CD4-positive, alpha-beta memory T cell (primary cell): ENCODE data around the gene ZCCHC3. TPM values are rescaled to one million over a fixed set of nuclear protein-coding genes. Genes with fewer than 3 reads are reported as not detected.
A peak's percentile ranks its signal among the peaks of the same experiment; 100 is the strongest.

Experiments used
- CTCF ChIA-PET: fragments of 350-600 bp; sonication (Branson Sonifier 250); formaldehyde crosslinking; loops from one replicate; lab custom pipeline; 2021; ENCODE audit warnings: inconsistent platforms; ENCODE audit not compliant: partially characterized antibody; lab: Charles Lee
- POLR2A ChIA-PET: fragments of 350-600 bp; sonication (Branson Sonifier 250); formaldehyde crosslinking; loops from one replicate; lab custom pipeline; 2021; ENCODE audit not compliant: partially characterized antibody; lab: Charles Lee
- DNase-seq, 5 donors: peaks; one replicate each; pipeline versions ENCODE4 v3.0.0 to v3.0.0-alpha.2; 2020 to 2022; ENCODE audit warnings: mixed read lengths in 1 of 5
- H3K27ac ChIP-seq: one replicate; pipeline ENCODE4 v1.7.0; 2013; ENCODE audit warnings: low read depth, low read length
- H3K27me3 ChIP-seq: 2 replicates; pipeline ENCODE4 v1.7.0; 2013; ENCODE audit warnings: mild to moderate bottlenecking, low read length, moderate library complexity; ENCODE audit not compliant: insufficient read depth
- H3K36me3 ChIP-seq: 2 replicates; pipeline ENCODE4 v1.7.0; 2013; ENCODE audit warnings: mild to moderate bottlenecking, low read length, moderate library complexity; ENCODE audit not compliant: insufficient read depth
- H3K4me1 ChIP-seq: 2 replicates; pipeline ENCODE4 v1.7.0; 2013; ENCODE audit warnings: mild to moderate bottlenecking, low read length, moderate library complexity; ENCODE audit not compliant: insufficient read depth
- H3K4me3 ChIP-seq, 2 donors: one replicate each; pipeline ENCODE4 v1.7.0; 2013; ENCODE audit warnings: low read length in 2 of 2, mild to moderate bottlenecking in 1 of 2
- H3K9me3 ChIP-seq, 2 donors: one replicate each; pipeline ENCODE4 v1.7.0; 2013; ENCODE audit warnings: low read length in 2 of 2, control low read depth in 1 of 2; ENCODE audit not compliant: control insufficient read depth in 1 of 2
- H3K27ac Mint-ChIP-seq, 7 donors: one replicate each; pipeline ENCODE4 v1.8.0; 2020 to 2021; ENCODE audit warnings: mixed read lengths in 7 of 7, mild to moderate bottlenecking in 6 of 7, inconsistent platforms in 3 of 7, moderate library complexity in 3 of 7
- H3K27me3 Mint-ChIP-seq, 2 donors: one replicate each; pipeline ENCODE4 v1.8.0; 2020 to 2021; ENCODE audit warnings: mixed read lengths in 2 of 2
- H3K36me3 Mint-ChIP-seq, 2 donors: one replicate each; pipeline ENCODE4 v1.8.0; 2020 to 2021; ENCODE audit warnings: mixed read lengths in 2 of 2, inconsistent platforms in 1 of 2, mild to moderate bottlenecking in 1 of 2
- H3K4me1 Mint-ChIP-seq, 4 donors: one replicate each; pipeline ENCODE4 v1.8.0; 2020 to 2021; ENCODE audit warnings: mixed read lengths in 4 of 4, mild to moderate bottlenecking in 1 of 4
- H3K4me3 Mint-ChIP-seq, 8 donors: one replicate each; pipeline ENCODE4 v1.8.0; 2020 to 2021; ENCODE audit warnings: mixed read lengths in 8 of 8, mild to moderate bottlenecking in 7 of 8, moderate library complexity in 6 of 8, inconsistent platforms in 3 of 8
- H3K9me3 Mint-ChIP-seq, 8 donors: one replicate each; pipeline ENCODE4 v1.8.0; 2020 to 2021; ENCODE audit warnings: mixed read lengths in 8 of 8, mild to moderate bottlenecking in 5 of 8, inconsistent platforms in 3 of 8, moderate library complexity in 1 of 8
- intact Hi-C: fragments of 100-400 bp; cut with micrococcal nuclease; formaldehyde crosslinking; loops from one replicate; pipeline ENCODE4 v1.15.1; 2023
- polyA plus RNA-seq, 2 donors: library from polyadenylated mRNA; unstranded; fragments of 300-500 nt; fragmentation: Illumina TruSeq; gene quantifications; one replicate each; pipeline ENCODE4 v1.2.3, GENCODE V29; 2021
- total RNA-seq, 2 experiments: library from RNA; stranded (reverse); gene quantifications; one replicate each; pipeline ENCODE4 v1.2.3, GENCODE V29; 2021

Gene ZCCHC3
- total and polyA plus RNA-seq, 4 experiments from 2014 or later = 5.8 to 29.8 (median 20.1) TPM

DNA sequence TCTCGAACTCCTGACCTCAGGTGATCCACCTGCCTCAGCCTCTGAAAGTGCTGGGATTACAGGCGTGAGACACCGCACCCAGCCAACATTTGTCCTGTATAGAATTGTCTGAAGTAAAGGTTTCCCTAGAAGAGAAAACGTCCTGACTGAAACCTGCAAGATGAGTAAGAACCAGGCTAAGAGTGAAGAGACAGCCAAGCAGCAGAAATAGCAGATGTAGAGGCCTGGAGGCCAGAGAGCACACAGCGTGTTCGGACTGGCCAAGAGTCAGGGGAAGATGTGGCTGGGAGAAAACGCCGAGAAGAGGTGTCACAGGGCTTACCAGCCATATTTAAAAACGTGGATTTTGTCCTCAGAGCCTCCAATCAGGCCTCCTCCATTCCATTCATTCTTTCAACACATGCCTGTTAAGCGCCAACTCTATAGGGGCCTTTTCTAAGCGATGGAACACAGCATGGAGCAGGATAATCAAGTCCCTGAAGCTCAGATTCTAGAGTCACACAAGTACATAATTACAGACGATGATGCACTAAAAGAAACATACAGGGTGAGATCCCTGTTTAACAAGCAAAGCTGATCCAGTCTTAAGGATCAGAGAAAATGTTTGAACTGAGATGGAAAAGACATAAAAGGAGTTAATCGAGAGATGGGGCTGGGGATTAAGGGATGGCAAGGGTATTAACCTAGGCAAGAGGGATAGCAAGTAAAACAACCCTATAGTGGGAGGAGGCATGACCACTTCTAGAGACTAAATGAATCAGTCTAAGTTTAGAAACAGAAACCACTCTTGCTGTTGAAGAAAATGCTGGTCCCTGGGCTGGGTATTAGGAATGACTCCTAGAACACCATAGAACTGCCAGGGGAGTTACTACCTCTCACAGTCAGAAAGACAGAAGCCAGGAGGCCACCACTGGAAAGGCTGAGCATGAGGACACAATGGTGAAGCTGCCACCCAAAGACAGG, 4.8 kb downstream of the ZCCHC3 start:
- H3K27me3 ChIP-seq = no peaks in the 10 kb centered on the region
- ChIA-PET POLR2A (interaction anchor here (0.8 to 1.4 kb wide), 3 partner anchors 12 to 23 kb away, joined by 3 to 4 read pairs (median 3); partner anchors contain the start of gene SOX12), CTCF (no interaction called here)
- no peak overlapping the region for H3K4me3 Mint-ChIP-seq
- DNase-seq = no peak
- H3K9me3 Mint-ChIP-seq = peaks cover 0 to 3% (median 0%) of the 10 kb centered on the region in 8 donors
- H3K27ac ChIP-seq = no peak overlapping the region
- peak overlapping the region in 2 of 7 donors; percentile 25 to 57 for H3K27ac Mint-ChIP-seq
- no peaks in the 10 kb centered on the region for H3K9me3 ChIP-seq
- no peaks in the 10 kb centered on the region for H3K36me3 ChIP-seq
- H3K27me3 Mint-ChIP-seq = no peaks in the 10 kb centered on the region
- H3K4me3 ChIP-seq = no peak overlapping the region
- intact Hi-C loops = no loop called here
- H3K4me1 Mint-ChIP-seq = peaks cover 19 to 38% (median 24%) of the 10 kb centered on the region in 4 donors
- H3K36me3 Mint-ChIP-seq = peaks cover 3 to 22% of the 10 kb centered on the region in 2 donors
- H3K4me1 ChIP-seq = peaks cover 28% of the 10 kb centered on the region

DNA sequence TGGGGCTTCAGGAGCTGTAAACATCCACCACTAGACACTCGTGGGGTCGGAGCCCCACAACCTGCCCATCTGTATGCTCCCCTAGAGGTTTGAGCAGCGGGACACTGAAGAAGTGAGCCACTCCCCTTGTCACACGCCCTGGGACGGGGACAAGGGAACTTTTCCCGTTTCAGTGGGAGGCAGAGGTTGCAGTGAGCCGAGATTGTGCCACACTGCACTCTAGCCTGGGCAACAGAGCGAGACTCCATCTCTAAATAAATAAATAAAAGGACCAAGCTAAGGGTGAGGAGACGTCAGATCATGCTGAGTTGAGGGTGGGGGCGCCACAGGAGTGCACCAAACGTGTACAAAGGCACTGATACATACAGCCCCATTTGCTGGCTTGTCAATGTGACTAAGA, 8.4 kb downstream of the ZCCHC3 start:
- CTCF ChIA-PET = no interaction called here

DNA sequence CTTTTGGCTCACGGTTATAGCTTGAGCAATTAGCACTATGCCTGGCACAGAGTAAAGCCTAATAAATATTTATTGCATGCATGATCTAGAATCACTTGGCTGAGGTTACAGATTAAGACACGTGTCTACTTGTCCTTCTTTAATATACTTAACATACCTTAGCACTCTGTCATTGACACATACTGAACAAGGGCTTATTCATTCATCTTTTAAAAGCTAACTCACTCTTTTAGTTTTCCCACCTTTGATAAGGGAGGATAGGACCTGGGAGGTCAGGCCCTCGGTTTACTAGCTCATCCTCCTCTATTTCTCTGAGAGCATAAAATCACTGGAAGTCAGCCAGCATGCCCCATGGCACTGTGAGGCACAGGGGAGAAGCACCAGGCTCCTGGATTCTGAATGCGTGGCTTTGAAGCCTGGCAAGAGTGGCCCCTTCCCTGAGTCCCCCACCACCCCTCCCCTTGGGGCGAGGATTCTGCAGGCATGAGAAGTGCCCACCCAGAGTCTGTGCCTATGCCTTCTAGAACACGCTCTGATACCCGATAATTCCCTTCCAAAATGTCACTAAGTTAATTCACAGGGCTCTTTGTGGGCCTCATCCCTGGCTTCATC, 11.2 kb downstream of the ZCCHC3 start:
- ChIA-PET CTCF (interaction anchor here (3.9 kb wide), 1 partner anchor 22 kb away, joined by 12 read pairs; no protein-coding TSS in a partner anchor), POLR2A (interaction anchor here (2.6 kb wide), 1 partner anchor 11 kb away, joined by 11 read pairs; the partner anchor contains the start of gene ZCCHC3)
- Mint-ChIP-seq H3K27me3 (peaks cover 0 to 1% of the 10 kb centered on the region in 2 donors), H3K27ac (peak overlapping the region in 1 of 7 donors; percentile 9), H3K4me1 (peaks cover 10 to 12% (median 10%) of the 10 kb centered on the region in 4 donors), H3K4me3 (no peak overlapping the region), H3K36me3 (no peaks in the 10 kb centered on the region), H3K9me3 (peaks cover 0 to 3% (median 0%) of the 10 kb centered on the region in 8 donors)
- Histone ChIP-seq H3K27ac (no peak overlapping the region), H3K4me1 (peaks cover 12% of the 10 kb centered on the region), H3K4me3 (no peak overlapping the region), H3K27me3 (no peaks in the 10 kb centered on the region), H3K36me3 (no peaks in the 10 kb centered on the region), H3K9me3 (no peaks in the 10 kb centered on the region)
- intact Hi-C loops = no loop called here
- DNase-seq = no peak

More for the DNA sequence above, 8.4 kb downstream of the ZCCHC3 start:
- peaks cover 0 to 3% (median 0%) of the 10 kb centered on the region in 8 donors for H3K9me3 Mint-ChIP-seq
- H3K27me3 ChIP-seq = no peaks in the 10 kb centered on the region
- no peaks in the 10 kb centered on the region for H3K9me3 ChIP-seq
- no peak overlapping the region for H3K27ac ChIP-seq
- H3K4me3 ChIP-seq = no peak overlapping the region
- H3K4me1 ChIP-seq = peaks cover 17% of the 10 kb centered on the region
- H3K4me3 Mint-ChIP-seq = no peak overlapping the region
- peak overlapping the region in 1 of 7 donors; percentile 29 for H3K27ac Mint-ChIP-seq
- H3K36me3 ChIP-seq = no peaks in the 10 kb centered on the region
- DNase-seq = no peak
- POLR2A ChIA-PET = interaction anchor here (1.6 kb wide), 1 partner anchor 9 kb away, joined by 4 read pairs; the partner anchor contains the start of gene ZCCHC3
- intact Hi-C loops = no loop called here
- H3K36me3 Mint-ChIP-seq = peaks cover 0 to 4% of the 10 kb centered on the region in 2 donors
- no peaks in the 10 kb centered on the region for H3K27me3 Mint-ChIP-seq
- peaks cover 8 to 18% (median 10%) of the 10 kb centered on the region in 4 donors for H3K4me1 Mint-ChIP-seq

DNA sequence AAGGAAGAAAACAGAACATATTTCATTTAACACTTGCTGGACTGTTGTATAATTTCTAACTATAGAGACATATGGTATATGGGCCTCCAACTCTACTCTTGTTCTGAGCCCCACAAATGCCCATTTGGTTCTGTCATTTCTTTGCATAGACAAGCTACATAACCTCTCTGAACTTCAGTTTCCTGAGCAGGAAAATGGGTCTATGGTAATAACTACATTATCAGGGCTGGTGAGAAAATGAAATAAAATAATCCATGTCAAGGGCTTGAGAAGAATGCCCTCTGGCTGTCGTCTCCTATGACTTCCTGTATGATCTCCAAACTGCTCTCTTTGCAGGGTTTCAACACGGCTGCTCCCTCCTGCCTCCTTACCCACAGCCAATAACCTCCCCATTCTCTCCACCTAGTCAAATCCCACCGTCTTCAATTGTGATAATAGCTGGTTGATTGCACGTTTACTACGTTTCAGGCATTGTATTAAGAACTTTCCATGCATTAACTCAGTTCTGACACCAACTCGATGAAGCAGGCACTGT, 12.0 kb downstream of the ZCCHC3 start:
- H3K4me3 ChIP-seq = no peak overlapping the region
- ChIA-PET CTCF (interaction anchor here (3.9 kb wide), 1 partner anchor 21 kb away, joined by 12 read pairs; no protein-coding TSS in a partner anchor), POLR2A (interaction anchor here (1.4 to 2.6 kb wide), 2 partner anchors 12 to 15 kb away, joined by 8 to 11 read pairs; partner anchors contain the start of genes SOX12 and ZCCHC3)
- intact Hi-C loops = no loop called here
- peaks cover 10 to 12% (median 10%) of the 10 kb centered on the region in 4 donors for H3K4me1 Mint-ChIP-seq
- peak overlapping the region in 5 of 7 donors; percentile 1 to 80 (median 5) for H3K27ac Mint-ChIP-seq
- H3K9me3 Mint-ChIP-seq = peaks cover 0 to 3% (median 0%) of the 10 kb centered on the region in 8 donors
- no peaks in the 10 kb centered on the region for H3K36me3 Mint-ChIP-seq
- peaks cover 12% of the 10 kb centered on the region for H3K4me1 ChIP-seq
- no peaks in the 10 kb centered on the region for H3K27me3 ChIP-seq
- no peak for DNase-seq
- H3K9me3 ChIP-seq = no peaks in the 10 kb centered on the region
- peak overlapping the region in 6 of 8 donors; percentile 1 to 57 (median 16) for H3K4me3 Mint-ChIP-seq
- peaks cover 0 to 1% of the 10 kb centered on the region in 2 donors for H3K27me3 Mint-ChIP-seq
- H3K27ac ChIP-seq = no peak overlapping the region
- H3K36me3 ChIP-seq = no peaks in the 10 kb centered on the region

DNA sequence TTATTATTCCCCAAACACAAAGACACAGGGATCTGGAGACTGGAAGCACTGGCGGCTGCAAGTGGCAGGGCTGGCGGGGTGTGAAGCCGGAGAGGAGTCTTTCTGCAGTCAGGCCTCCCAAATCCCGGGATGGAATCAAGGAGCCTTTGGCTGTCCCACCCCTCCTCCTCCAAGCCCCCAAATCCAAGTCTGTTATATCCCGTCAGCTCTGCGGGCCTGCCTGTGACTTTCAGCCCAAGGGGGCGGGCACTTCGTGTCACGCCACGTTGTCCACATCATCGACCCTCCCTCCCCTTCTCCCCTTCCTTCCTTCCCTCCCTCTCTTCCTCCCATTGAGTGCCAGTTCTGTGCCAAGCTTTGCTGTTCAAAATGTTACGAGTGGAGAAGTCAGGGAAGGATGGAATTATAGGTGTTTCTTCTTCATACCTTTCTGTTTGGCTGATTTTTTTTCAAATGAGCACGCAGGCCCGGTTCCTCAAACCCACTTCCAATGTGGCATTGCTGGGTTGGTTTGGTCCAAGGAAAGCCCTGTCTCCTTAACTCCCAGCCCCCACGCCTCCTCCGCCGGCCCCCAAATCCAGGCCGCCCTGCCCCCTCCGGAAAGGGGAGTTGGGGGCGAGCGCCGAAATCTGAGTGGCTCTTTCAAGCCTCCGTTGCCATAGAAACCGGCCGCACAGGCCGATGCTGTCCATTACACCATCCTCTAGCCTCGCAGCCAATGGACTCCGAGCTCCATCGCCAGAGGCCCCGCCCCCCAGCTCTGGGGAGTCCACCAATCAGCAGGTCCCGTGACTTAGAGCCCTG, 12.7 kb downstream of the ZCCHC3 start:
- H3K9me3 ChIP-seq = no peaks in the 10 kb centered on the region
- ChIA-PET POLR2A (interaction anchor here (1.4 to 2.6 kb wide), 2 partner anchors 12 to 14 kb away, joined by 8 to 11 read pairs; partner anchors contain the start of genes SOX12 and ZCCHC3), CTCF (interaction anchor here (3.9 kb wide), 1 partner anchor 21 kb away, joined by 12 read pairs; no protein-coding TSS in a partner anchor)
- no peaks in the 10 kb centered on the region for H3K27me3 ChIP-seq
- Mint-ChIP-seq H3K4me3 (peak overlapping the region; percentile 49 to 78 (median 68)), H3K27me3 (peaks cover 0 to 1% of the 10 kb centered on the region in 2 donors), H3K27ac (peak overlapping the region in 5 of 7 donors; percentile 36 to 80 (median 49)), H3K36me3 (no peaks in the 10 kb centered on the region), H3K4me1 (peaks cover 10 to 12% (median 10%) of the 10 kb centered on the region in 4 donors), H3K9me3 (peaks cover 0 to 3% (median 0%) of the 10 kb centered on the region in 8 donors)
- no peaks in the 10 kb centered on the region for H3K36me3 ChIP-seq
- intact Hi-C loops = no loop called here
- H3K27ac ChIP-seq = no peak overlapping the region
- no peak overlapping the region for H3K4me3 ChIP-seq
- peak; percentile 56 to 74 (median 59) for DNase-seq
- peaks cover 12% of the 10 kb centered on the region for H3K4me1 ChIP-seq

DNA sequence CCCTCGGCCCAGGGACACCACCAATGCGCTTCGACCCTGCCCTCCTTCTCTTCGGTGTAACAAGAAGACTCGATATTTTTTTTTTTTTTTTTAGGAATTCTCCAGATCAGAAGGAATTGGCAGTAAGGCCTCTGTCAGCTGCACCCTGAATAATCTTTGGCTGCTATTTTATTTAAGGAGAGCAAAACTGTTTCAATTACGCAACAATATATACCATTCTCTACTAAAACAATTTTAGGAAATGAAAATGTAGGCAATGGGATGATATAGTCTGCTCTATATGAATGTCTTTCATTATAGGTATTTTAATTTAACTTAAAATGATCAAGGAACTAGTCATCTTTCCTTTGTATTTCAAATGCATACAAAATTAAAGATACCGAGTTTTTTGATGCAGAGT, 13.3 kb downstream of the ZCCHC3 start:
- POLR2A ChIA-PET = interaction anchor here (1.4 to 2.6 kb wide), 2 partner anchors 13 to 14 kb away, joined by 8 to 11 read pairs; partner anchors contain the start of genes SOX12 and ZCCHC3
- no peak overlapping the region for H3K4me3 ChIP-seq
- H3K4me1 Mint-ChIP-seq = peaks cover 10 to 12% (median 10%) of the 10 kb centered on the region in 4 donors

More for the DNA sequence above, 13.3 kb downstream of the ZCCHC3 start:
- H3K27ac ChIP-seq = no peak overlapping the region
- Mint-ChIP-seq H3K27ac (peak overlapping the region in 3 of 7 donors; percentile 44 to 80 (median 49)), H3K9me3 (peaks cover 0 to 3% (median 0%) of the 10 kb centered on the region in 8 donors), H3K36me3 (no peaks in the 10 kb centered on the region), H3K4me3 (peak overlapping the region in 7 of 8 donors; percentile 56 to 78 (median 68)), H3K27me3 (peaks cover 0 to 1% of the 10 kb centered on the region in 2 donors)
- peaks cover 12% of the 10 kb centered on the region for H3K4me1 ChIP-seq
- no peaks in the 10 kb centered on the region for H3K36me3 ChIP-seq
- no peaks in the 10 kb centered on the region for H3K27me3 ChIP-seq
- intact Hi-C loops = no loop called here
- no peak for DNase-seq
- H3K9me3 ChIP-seq = no peaks in the 10 kb centered on the region
- CTCF ChIA-PET = interaction anchor here (3.9 kb wide), 1 partner anchor 20 kb away, joined by 12 read pairs; no protein-coding TSS in a partner anchor
